ENCODE results near the gene DCBLD1.

DNA sequence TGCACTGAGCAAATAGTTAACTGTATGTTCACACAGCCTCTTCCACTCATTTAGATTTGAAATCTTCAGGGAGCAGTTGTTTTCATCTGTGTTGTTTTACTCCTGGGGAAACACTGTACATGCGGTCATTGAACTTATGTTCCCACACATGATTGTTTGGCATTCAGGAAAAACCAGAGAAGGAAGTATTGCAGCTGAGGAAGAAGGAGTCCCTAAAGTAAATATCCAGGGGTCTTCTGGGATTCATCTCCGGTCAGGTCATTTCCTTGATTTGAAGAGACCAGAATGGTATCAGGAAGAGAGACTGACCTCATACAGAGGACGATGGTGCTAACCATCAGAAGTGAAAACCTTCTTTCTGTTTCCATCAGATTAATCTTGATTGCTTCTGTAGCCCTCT, 52.5 kb downstream of the DCBLD1 start:
- TF ChIP-seq POLR2A (IDR thresholded peaks at IDR 0.05; ENCODE audit: low read depth, low read length) (no peak), TAF1 (IDR thresholded peaks at IDR 0.05; ENCODE audit: low read depth, low read length) (no peak), SPI1 (IDR thresholded peaks at IDR 0.05; ENCODE audit: low read depth, low read length) (no peak), POLR2AphosphoS5 (IDR thresholded peaks at IDR 0.05; ENCODE audit: low read depth, low read length) (no peak)

Data from GM12891 (cell line).